GM21390 (cell line): ENCODE data around the gene KDM7A.
"Not testable (repeated sequence)": the region's sequence is repeated elsewhere in the genome, so short reads cannot be mapped to it uniquely, and the experiment has no call there.

ENCODE experiments used
- ATAC-seq: cut with Tn5 transposase; IDR thresholded peaks from one replicate; pipeline ENCODE4 v1.9.1; 2021; ENCODE audit not compliant: unreplicated experiment

KDM7A gene

GRCh38 chr7:140161047-140161446 lies 15.7 kb downstream of the KDM7A start:
- no peak for ATAC-seq

- ATAC-seq = no peak
Observed at GRCh38 chr7:140160308-140160707, 16.5 kb downstream of the KDM7A start.

DNA sequence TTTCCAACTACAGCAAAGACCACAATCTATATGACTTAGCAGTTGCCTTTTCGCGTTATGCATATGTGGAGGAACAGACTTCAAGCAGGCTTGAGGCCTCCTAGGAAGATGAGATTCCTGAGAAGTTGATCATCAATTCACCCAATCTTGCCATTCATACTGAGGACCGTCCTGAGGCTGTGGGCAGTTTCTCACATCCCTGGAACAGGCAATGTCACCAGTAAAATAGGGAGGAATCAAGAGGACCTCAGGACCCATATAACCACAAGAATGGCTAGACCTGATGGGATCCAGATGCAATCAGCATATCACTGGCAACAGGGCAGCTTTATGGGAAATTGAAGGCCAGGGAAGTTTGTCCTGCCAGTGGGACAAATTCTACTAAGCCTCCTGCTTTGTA lies 17.3 kb downstream of the KDM7A start:
- no peak for ATAC-seq

DNA sequence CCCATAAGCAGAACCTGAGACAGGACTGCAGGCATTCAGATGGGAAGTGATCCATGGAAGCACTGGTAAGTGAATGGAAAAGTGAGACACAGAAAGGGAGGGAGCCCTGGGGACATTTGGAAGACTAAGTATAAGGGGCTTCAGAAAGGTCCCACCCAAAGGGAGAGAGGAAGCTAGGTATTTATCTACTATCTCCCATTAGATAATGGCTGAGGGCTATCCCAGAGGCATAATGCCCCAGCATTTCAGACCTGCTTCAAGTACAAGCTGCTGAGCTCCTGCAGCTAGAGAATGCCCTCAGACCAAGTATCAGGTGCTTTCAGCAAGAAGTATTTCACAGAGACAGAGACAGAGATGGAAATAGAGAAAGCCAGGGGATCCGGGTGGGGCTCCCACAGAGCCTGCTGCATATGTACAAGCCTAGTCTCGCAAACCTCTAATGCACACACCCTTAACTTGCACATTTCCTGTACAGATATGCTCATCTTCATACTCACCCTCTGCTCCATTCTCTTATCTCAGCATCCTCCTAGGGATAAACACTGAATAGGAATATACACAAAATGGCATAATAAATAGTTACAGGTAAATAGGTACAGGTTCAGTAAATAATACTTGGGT lies 20.2 kb downstream of the KDM7A start:
- no peak for ATAC-seq

DNA sequence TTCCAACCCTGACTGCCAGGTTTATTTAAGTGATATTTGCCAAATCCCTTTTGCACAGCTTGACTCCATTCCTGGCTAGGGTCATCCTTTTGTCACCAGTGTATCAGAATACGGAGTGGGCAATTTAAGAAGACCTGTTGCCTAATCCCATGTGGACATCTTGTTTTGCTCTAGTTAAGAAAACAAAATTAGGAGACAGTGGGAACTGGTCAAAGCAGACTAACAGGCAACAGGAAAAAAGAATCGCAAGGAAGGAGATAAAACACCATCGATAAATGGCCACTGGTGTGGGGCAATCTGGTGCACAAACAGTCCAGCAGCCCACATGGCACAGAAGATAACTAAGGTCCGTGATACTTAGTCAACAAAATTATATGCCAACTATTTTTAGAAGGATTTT lies 21.4 kb downstream of the KDM7A start:
- no peak for ATAC-seq

- no peak for ATAC-seq
Observed at GRCh38 chr7:140153666-140154161, 23.1 kb downstream of the KDM7A start.

DNA sequence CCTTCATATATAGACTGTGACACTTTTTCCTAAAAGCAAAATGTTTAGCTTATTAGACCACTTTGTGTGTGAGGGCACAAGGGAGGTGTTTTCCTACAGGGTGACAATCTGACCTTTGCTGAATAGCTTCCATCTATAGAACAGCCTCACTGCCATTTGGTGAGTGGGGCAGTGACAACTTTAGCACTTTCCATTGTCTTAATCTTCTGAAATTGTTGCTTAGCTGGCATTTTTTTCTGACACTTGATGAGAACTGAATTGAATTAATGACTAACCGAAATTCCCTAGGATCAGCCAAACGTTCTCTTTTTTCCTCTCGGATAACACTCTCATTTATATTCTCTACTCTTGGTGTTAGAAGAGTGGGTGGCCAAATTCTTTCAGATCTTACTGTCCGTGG lies 30.2 kb downstream of the KDM7A start:
- ATAC-seq = no peak

- no peak for ATAC-seq
Observed at GRCh38 chr7:140145709-140146108, 31.1 kb downstream of the KDM7A start.

- ATAC-seq = no peak
Observed at GRCh38 chr7:140144821-140145220, 32.0 kb downstream of the KDM7A start.

DNA sequence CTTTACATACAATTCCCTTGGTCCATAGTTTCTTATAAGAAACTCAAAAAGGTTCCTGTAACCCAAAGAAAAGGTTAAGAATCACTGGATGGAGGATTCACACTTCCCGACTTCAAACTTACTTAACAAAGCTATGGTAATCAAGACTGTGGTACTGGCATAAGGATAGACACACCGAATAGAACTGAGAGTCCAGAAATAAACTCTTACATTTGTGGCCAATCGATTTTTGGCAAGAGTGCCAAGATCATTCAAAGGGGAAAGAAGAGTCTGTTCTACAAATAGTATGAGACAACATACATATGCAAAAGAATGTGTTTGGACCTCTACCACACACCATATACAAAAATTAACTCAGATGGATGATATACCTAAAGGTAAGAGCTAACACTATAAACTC lies 32.8 kb downstream of the KDM7A start:
- ATAC-seq = no peak

GRCh38 chr7:140142031-140142430 lies 34.8 kb downstream of the KDM7A start:
- ATAC-seq = no peak

- ATAC-seq = no peak
Observed at GRCh38 chr7:140141256-140141655, 35.5 kb downstream of the KDM7A start.

DNA sequence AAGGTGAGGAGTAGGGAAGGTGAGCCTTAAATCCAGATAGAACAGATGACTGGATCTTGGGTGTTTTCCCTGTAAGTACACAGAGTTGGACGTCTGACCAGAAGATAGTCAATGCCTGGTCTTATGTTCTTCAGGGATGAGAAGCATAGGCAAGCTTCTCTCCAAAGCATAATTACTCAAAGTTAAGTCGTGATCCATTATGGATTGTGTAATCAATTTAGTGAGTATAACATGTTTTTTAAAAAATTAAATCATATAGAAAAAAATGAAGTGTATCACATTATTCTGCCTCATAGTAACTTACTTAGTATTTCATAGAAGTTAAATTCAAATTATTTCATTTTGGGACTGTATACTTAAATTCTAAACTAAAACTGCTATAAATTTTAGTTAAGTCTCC lies 39.7 kb downstream of the KDM7A start:
- no peak for ATAC-seq

GRCh38 chr7:140136073-140136472 lies 40.7 kb downstream of the KDM7A start:
- ATAC-seq = no peak

GRCh38 chr7:140134039-140134438 lies 42.7 kb downstream of the KDM7A start:
- ATAC-seq = no peak

DNA sequence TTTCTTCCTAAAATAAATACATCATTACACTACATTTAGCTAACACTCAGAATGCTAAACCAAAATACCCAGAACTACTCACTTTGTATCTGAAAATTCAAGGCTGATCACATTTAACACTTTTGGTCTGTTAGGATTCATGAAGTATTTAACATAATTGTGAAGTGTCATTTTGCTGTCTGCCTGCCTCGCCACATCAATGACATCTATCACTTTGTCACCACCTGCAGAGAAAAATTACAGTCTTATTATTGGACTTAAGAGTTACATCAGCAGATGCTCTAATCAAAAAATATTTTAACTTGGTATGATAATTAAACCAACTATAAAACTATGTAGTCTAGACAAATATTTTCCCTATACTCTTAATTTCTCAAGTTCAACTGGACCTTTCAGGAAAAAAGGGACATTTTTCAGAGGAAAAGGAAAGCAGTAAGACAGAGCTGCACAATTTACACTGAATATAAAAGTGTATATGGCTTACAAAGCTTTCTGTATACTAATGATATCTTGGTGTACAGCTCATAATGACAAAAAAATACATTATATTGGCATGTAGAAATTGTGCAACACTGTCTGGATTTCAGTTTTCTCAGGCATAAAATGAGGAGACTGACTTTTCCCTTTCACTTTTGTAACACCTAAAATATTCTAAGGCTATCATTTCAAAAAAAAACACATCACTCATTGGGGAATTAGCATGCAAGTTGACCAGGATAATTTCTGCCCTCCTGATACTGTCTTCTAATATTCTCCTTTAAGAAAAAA lies 49.2 kb downstream of the KDM7A start:
- no peak for ATAC-seq

- no peak for ATAC-seq
Observed at GRCh38 chr7:140126435-140127034, 50.2 kb downstream of the KDM7A start.

DNA sequence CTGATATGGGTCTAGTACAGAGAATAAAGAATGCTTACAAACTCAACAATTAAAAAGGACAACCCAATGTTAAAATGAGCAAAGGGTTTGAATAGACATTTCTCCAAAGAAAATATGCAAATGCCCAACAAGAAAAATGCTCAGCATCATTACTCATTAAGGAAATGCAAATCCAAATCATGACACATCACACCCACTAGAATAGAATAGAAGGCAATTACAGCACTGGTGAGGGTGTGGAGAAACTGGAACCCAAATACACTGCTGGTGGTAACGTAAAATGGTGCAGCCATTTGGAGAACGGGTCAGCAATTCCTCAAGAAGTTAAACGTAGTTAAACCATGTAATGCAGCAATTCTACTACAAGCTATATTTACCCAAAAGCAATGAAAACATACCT lies 53.8 kb downstream of the KDM7A start:
- no peak for ATAC-seq

GRCh38 chr7:140121326-140121725 lies 55.5 kb downstream of the KDM7A start:
- no peak for ATAC-seq

GRCh38 chr7:140114817-140115216 lies 62.0 kb downstream of the KDM7A start:
- ATAC-seq = not testable (repeated sequence)

GRCh38 chr7:140108777-140109176 lies 68.0 kb downstream of the KDM7A start:
- not testable (repeated sequence) for ATAC-seq

DNA sequence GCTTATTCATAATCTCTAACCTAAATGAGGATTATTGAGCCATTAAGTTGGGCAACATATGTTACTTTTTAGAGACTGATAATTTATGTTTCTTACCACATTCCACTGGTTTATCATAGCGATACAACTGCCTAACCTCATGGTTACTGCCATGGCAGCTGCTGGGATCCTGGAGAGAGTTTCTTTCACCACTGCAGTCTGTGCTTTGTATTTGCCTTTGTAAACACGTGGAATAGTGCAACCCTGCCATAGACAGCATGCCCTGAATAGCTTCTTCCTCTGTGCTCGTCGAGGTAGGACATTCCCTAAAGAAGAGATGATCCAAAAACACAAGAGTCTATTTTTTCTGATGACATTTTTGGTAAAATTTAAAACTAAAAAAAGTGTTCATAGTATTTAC lies 80.3 kb downstream of the KDM7A start:
- no peak for ATAC-seq
